22Rv1 (cell line): ENCODE results near the gene PITRM1.

Experiments
- CTCF ChIP-seq: fragments of 450-650 bp; IDR thresholded peaks from 2 replicates; pipeline ENCODE4 v1.5.1; 2017; ENCODE audit warnings: mild to moderate bottlenecking
- ZFX ChIP-seq: fragments of 450-650 bp; IDR thresholded peaks from 2 replicates; pipeline ENCODE4 v1.6.1; 2017; ENCODE audit warnings: antibody characterized with exemption, borderline replicate concordance

- TF ChIP-seq CTCF (no peak), ZFX (no peak)
These were observed 22.7 kb downstream of the PITRM1 start for GRCh38 chr10:3149918-3150317.
